BLaER1 treated with 17β-estradiol and CSF1 and Interleukin-3, amounts not matched to agents 10 nM and 100 nM (cell line): ENCODE results near the gene CCDC174.

Source experiments
- H3K27ac ChIP-seq, 11 experiments: shearing (Covaris generic); formaldehyde crosslinking; 2 replicates each; pipeline ENCODE4 v1.8.1; 2022
- H3K27me3 ChIP-seq, 11 experiments: shearing (Covaris generic); formaldehyde crosslinking; 2 replicates each; pipeline ENCODE4 v1.8.1; 2022
- H3K36me3 ChIP-seq, 11 experiments: shearing (Covaris generic); formaldehyde crosslinking; 2 replicates each; pipeline ENCODE4 v1.8.1; 2022
- H3K4me1 ChIP-seq, 10 experiments: shearing (Covaris generic); formaldehyde crosslinking; 2 replicates each; pipeline ENCODE4 v1.8.1; 2022
- H3K4me2 ChIP-seq, 11 experiments: shearing (Covaris generic); formaldehyde crosslinking; 2 replicates each; pipeline ENCODE4 v1.8.1; 2022
- H3K4me3 ChIP-seq, 10 experiments: shearing (Covaris generic); formaldehyde crosslinking; 2 replicates each; pipeline ENCODE4 v1.8.1; 2022
- H3K9ac ChIP-seq, 11 experiments: shearing (Covaris generic); formaldehyde crosslinking; 2 replicates each; pipeline ENCODE4 v1.8.1; 2022
- H3K9me3 ChIP-seq, 11 experiments: shearing (Covaris generic); formaldehyde crosslinking; replicated peaks in 1 of 11; 2 replicates each; pipeline ENCODE4 v1.8.1; 2022
- H4K20me1 ChIP-seq, 11 experiments: shearing (Covaris generic); formaldehyde crosslinking; 2 replicates each; pipeline ENCODE4 v1.8.1; 2022
- Cebpa-rat ChIP-seq, 11 experiments: shearing (Covaris generic); IDR thresholded peaks; 2 replicates each; pipeline ENCODE4 v1.8.1; 2022

The CCDC174 gene

DNA sequence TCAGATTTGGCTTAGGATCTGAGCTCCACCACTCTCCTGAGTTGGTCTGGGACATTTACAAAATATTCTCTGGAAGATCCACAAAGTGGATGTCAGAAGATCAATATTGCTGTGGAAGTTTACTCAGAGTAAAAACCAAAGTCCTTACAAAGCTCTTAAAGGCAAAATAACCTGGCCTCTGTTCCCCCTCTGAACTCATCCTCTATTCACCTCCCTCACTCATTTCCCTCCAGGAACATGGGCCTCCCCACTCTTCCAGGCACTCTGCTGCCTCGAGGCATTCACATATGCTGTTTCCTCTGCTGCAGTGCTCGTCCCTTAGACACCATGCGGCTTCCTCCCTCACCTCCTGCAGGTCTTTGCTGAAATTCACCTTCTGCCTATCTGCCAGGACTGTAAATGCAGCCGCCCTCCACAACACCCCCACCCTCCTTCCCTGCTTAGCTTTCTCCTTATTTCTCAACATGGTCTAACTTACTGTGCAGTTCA lies 19.1 kb upstream of the CCDC174 start:
- TF ChIP-seq Cebpa-rat (IDR thresholded peaks at IDR 0.05): no peak
- no peak overlapping the region for H3K4me3 ChIP-seq
- H3K4me1 ChIP-seq: no peaks in the 10 kb centered on the region
- no peaks in the 10 kb centered on the region for H3K27me3 ChIP-seq
- H3K9me3 ChIP-seq: peaks cover 0 to 19% (median 8%) of the 10 kb centered on the region in 11 experiments; a peak in 13 of 22 replicates
- no peaks in the 10 kb centered on the region for H3K36me3 ChIP-seq
- H3K27ac ChIP-seq: no peak overlapping the region
- no peak overlapping the region for H3K4me2 ChIP-seq
- no peak overlapping the region for H3K9ac ChIP-seq
- no peaks in the 10 kb centered on the region for H4K20me1 ChIP-seq

- Histone ChIP-seq H4K20me1 (no peaks in the 10 kb centered on the region), H3K4me1 (no peaks in the 10 kb centered on the region), H3K9ac (no peak overlapping the region), H3K27me3 (no peaks in the 10 kb centered on the region), H3K36me3 (no peaks in the 10 kb centered on the region), H3K4me2 (no peak overlapping the region), H3K27ac (no peak overlapping the region), H3K4me3 (no peak overlapping the region), H3K9me3 (peaks cover 0 to 13% (median 4%) of the 10 kb centered on the region in 11 experiments; a peak in 12 of 22 replicates)
- TF ChIP-seq Cebpa-rat (IDR thresholded peaks at IDR 0.05): no peak
Measured at GRCh38 chr3:14633417-14633816, 18.1 kb upstream of the CCDC174 start.

GRCh38 chr3:14633819-14634424 lies 17.6 kb upstream of the CCDC174 start:
- H3K27me3 ChIP-seq: no peaks in the 10 kb centered on the region
- H3K9me3 ChIP-seq: peaks cover 0 to 8% (median 0%) of the 10 kb centered on the region in 11 experiments; a peak in 2 of 22 replicates
- no peak overlapping the region for H3K4me2 ChIP-seq
- no peak overlapping the region for H3K4me3 ChIP-seq
- no peaks in the 10 kb centered on the region for H3K4me1 ChIP-seq
- H4K20me1 ChIP-seq: no peaks in the 10 kb centered on the region
- H3K9ac ChIP-seq: no peak overlapping the region
- no peak overlapping the region for H3K27ac ChIP-seq
- TF ChIP-seq Cebpa-rat (IDR thresholded peaks at IDR 0.05): no peak
- H3K36me3 ChIP-seq: no peaks in the 10 kb centered on the region

GRCh38 chr3:14634763-14635400 lies 16.7 kb upstream of the CCDC174 start:
- TF ChIP-seq Cebpa-rat (IDR thresholded peaks at IDR 0.05): no peak
- H3K36me3 ChIP-seq: no peaks in the 10 kb centered on the region
- H3K4me3 ChIP-seq: no peak overlapping the region
- H3K27ac ChIP-seq: no peak overlapping the region
- H3K4me2 ChIP-seq: no peak overlapping the region
- no peak overlapping the region for H3K9ac ChIP-seq
- H3K9me3 ChIP-seq: peaks cover 0 to 8% (median 0%) of the 10 kb centered on the region in 11 experiments; a peak in 1 of 22 replicates
- H3K4me1 ChIP-seq: no peaks in the 10 kb centered on the region
- no peaks in the 10 kb centered on the region for H4K20me1 ChIP-seq
- no peaks in the 10 kb centered on the region for H3K27me3 ChIP-seq

DNA sequence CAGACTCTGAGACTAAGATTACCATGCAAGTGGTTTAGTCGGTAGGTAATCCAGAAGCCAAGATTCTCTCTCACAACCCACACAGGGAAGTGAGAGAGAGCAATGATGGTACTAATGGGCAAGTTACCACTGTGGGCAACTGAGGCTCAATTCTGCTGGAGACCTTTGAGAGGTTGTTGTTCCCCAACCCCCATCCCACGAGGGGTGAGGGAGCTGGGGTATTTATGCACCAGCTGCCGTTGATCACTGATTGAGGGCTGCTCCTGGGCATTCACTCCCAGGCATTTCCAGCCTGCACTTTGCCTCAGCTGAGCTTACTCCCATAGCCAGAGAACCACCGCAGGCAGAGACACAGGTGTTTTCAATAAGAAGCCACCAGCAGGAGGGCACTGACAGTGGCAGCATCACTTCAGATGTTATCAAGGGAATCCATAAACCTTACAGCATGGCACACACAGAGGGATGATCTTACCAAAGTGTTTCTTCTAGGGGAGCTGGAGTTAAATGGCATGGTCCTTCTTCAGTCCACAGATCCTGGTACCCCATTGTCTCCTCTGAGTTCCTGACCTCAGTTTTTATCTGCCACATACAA lies 15.0 kb upstream of the CCDC174 start:
- no peak overlapping the region for H3K4me2 ChIP-seq
- no peak overlapping the region for H3K27ac ChIP-seq
- TF ChIP-seq Cebpa-rat (IDR thresholded peaks at IDR 0.05): no peak
- no peak overlapping the region for H3K9ac ChIP-seq
- H4K20me1 ChIP-seq: no peaks in the 10 kb centered on the region
- no peaks in the 10 kb centered on the region for H3K36me3 ChIP-seq
- H3K4me3 ChIP-seq: no peak overlapping the region
- no peaks in the 10 kb centered on the region for H3K27me3 ChIP-seq
- no peaks in the 10 kb centered on the region for H3K4me1 ChIP-seq
- peaks cover 0 to 8% (median 0%) of the 10 kb centered on the region in 11 experiments; a peak in 1 of 22 replicates for H3K9me3 ChIP-seq

GRCh38 chr3:14640157-14640562 lies 11.4 kb upstream of the CCDC174 start:
- H4K20me1 ChIP-seq: no peaks in the 10 kb centered on the region
- no peak overlapping the region for H3K4me2 ChIP-seq
- H3K27me3 ChIP-seq: no peaks in the 10 kb centered on the region
- H3K27ac ChIP-seq: no peak overlapping the region
- 0 out of 22 replicates have a peak, but pooled peaks cover 0 to 8% (median 0%) of the 10 kb centered on the region in 11 experiments for H3K9me3 ChIP-seq
- no peak overlapping the region for H3K9ac ChIP-seq
- TF ChIP-seq Cebpa-rat (IDR thresholded peaks at IDR 0.05): no peak
- no peaks in the 10 kb centered on the region for H3K36me3 ChIP-seq
- H3K4me1 ChIP-seq: no peaks in the 10 kb centered on the region
- H3K4me3 ChIP-seq: no peak overlapping the region

DNA sequence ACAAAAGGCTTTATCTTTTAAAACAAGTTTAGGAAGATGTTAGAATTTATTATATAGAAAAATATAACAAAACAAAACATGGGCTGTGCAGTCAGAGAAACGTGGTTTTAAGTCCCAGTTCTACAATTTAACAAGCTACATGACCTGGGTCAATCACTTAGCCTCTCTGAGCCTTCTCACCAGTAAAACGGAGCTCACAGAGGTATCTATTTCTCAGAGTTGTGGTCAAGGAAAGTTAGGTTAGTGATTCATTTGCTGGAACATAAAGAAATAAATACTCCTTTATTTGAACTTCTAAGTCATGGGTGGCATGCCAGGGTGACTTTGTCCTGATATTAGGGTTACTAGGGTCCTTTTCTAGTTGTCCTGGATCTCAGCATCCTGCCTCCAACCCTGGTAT lies 10.8 kb upstream of the CCDC174 start:
- no peak overlapping the region for H3K9ac ChIP-seq
- H3K27ac ChIP-seq: no peak overlapping the region
- no peak for TF ChIP-seq Cebpa-rat (IDR thresholded peaks at IDR 0.05)
- H3K4me1 ChIP-seq: no peaks in the 10 kb centered on the region
- no peaks in the 10 kb centered on the region for H3K36me3 ChIP-seq
- H3K9me3 ChIP-seq: 0 out of 22 replicates have a peak, but pooled peaks cover 0 to 8% (median 0%) of the 10 kb centered on the region in 11 experiments
- no peak overlapping the region for H3K4me2 ChIP-seq
- no peaks in the 10 kb centered on the region for H4K20me1 ChIP-seq
- H3K27me3 ChIP-seq: no peaks in the 10 kb centered on the region
- no peak overlapping the region for H3K4me3 ChIP-seq

- Histone ChIP-seq H3K36me3 (no peaks in the 10 kb centered on the region), H3K27me3 (no peaks in the 10 kb centered on the region), H3K4me2 (no peak overlapping the region), H3K27ac (no peak overlapping the region), H4K20me1 (no peaks in the 10 kb centered on the region), H3K9ac (no peak overlapping the region), H3K9me3 (0 out of 22 replicates have a peak, but pooled peaks cover 0 to 2% (median 0%) of the 10 kb centered on the region in 11 experiments), H3K4me1 (no peaks in the 10 kb centered on the region), H3K4me3 (no peak overlapping the region)
- no peak for TF ChIP-seq Cebpa-rat (IDR thresholded peaks at IDR 0.05)
Measured at GRCh38 chr3:14641346-14641745, 10.2 kb upstream of the CCDC174 start.

GRCh38 chr3:14645453-14645852 lies 6.1 kb upstream of the CCDC174 start:
- Histone ChIP-seq H3K36me3 (no peaks in the 10 kb centered on the region), H3K4me1 (peaks cover 2 to 5% (median 3%) of the 10 kb centered on the region in 10 experiments; a peak in 11 of 20 replicates), H4K20me1 (no peaks in the 10 kb centered on the region), H3K9ac (no peak overlapping the region), H3K4me2 (no peak overlapping the region), H3K27ac (no peak overlapping the region), H3K4me3 (no peak overlapping the region), H3K27me3 (no peaks in the 10 kb centered on the region), H3K9me3 (no peaks in the 10 kb centered on the region)
- no peak for TF ChIP-seq Cebpa-rat (IDR thresholded peaks at IDR 0.05)
